ENCODE measurements around the gene MGAT5.

MGAT5 gene

GRCh38 chr2:134370655-134371445 lies 117.0 kb downstream of the MGAT5 start:
- DNase-seq = no peak

- DNase-seq = no peak
These were observed 118.3 kb downstream of the MGAT5 start for GRCh38 chr2:134372141-134372540.

- no peak for DNase-seq
These were observed 118.8 kb downstream of the MGAT5 start for GRCh38 chr2:134372611-134373131.

GRCh38 chr2:134375935-134376334 lies 122.1 kb downstream of the MGAT5 start:
- DNase-seq = no peak

- no peak for DNase-seq
These were observed 123.9 kb downstream of the MGAT5 start for GRCh38 chr2:134377730-134378129.

GRCh38 chr2:134379293-134379692 lies 125.4 kb downstream of the MGAT5 start:
- DNase-seq = no peak

- DNase-seq = no peak
These were observed 125.8 kb downstream of the MGAT5 start for GRCh38 chr2:134379722-134380121.

GRCh38 chr2:134381141-134381540 lies 127.3 kb downstream of the MGAT5 start:
- no peak for DNase-seq

- no peak for DNase-seq
These were observed 130.3 kb downstream of the MGAT5 start for GRCh38 chr2:134384131-134384530.

GRCh38 chr2:134385195-134385594 lies 131.3 kb downstream of the MGAT5 start:
- DNase-seq = no peak

- no peak for DNase-seq
These were observed 132.4 kb downstream of the MGAT5 start for GRCh38 chr2:134386310-134386709.

- no peak for DNase-seq
These were observed 135.5 kb downstream of the MGAT5 start for GRCh38 chr2:134389381-134389780.

- DNase-seq = no peak
These were observed 137.9 kb downstream of the MGAT5 start for GRCh38 chr2:134391751-134392160.

- no peak for DNase-seq
These were observed 138.7 kb downstream of the MGAT5 start for GRCh38 chr2:134392442-134393074.

- DNase-seq = no peak
These were observed 139.2 kb downstream of the MGAT5 start for GRCh38 chr2:134393075-134393461.

GRCh38 chr2:134395779-134396178 lies 141.9 kb downstream of the MGAT5 start:
- no peak for DNase-seq

- no peak for DNase-seq
These were observed 142.6 kb downstream of the MGAT5 start for GRCh38 chr2:134396493-134396892.

- no peak for DNase-seq
These were observed 143.4 kb downstream of the MGAT5 start for GRCh38 chr2:134397146-134397896.

GRCh38 chr2:134398300-134398699 lies 144.4 kb downstream of the MGAT5 start:
- no peak for DNase-seq

- no peak for DNase-seq
These were observed 145.2 kb downstream of the MGAT5 start for GRCh38 chr2:134399096-134399495.

GRCh38 chr2:134401081-134401497 lies 147.2 kb downstream of the MGAT5 start:
- DNase-seq = no peak

- no peak for DNase-seq
These were observed 147.9 kb downstream of the MGAT5 start for GRCh38 chr2:134401789-134402188.

GRCh38 chr2:134402410-134402809 lies 148.5 kb downstream of the MGAT5 start:
- DNase-seq = no peak
